ENCODE measurements around the gene TMEM175.

GRCh38 chr4:952881-953573 lies 20.8 kb downstream of the TMEM175 start:
- no peak for TF ChIP-seq POLR2A (IDR thresholded peaks at IDR 0.05)
- TF ChIP-seq POLR2AphosphoS5 (IDR thresholded peaks at IDR 0.05) = no peak

Measured in breast epithelium (tissue), 3 donors.